HepG2 (cell line): ENCODE results near the gene PSMD1.

Experiments
- ATF3 ChIP-seq: sonication (generic); formaldehyde crosslinking; IDR thresholded peaks from 2 replicates; pipeline ENCODE4 v1.4.0; 2020; ENCODE audit warnings: missing genetic modification reagents
- DPF2 ChIP-seq: sonication (generic); formaldehyde crosslinking; IDR thresholded peaks from 2 replicates; pipeline ENCODE4 v1.4.0; 2020; ENCODE audit warnings: mild to moderate bottlenecking, low read depth, missing genetic modification reagents, borderline replicate concordance
- GTF2F1 ChIP-seq: fragments of 150-350 bp; IDR thresholded peaks from 2 replicates; pipeline ENCODE4 v1.6.1; 2014; ENCODE audit warnings: low read length
- HMG20B ChIP-seq: conservative IDR thresholded peaks from 2 replicates; pipeline ENCODE4 v1.6.1; 2016; ENCODE audit warnings: missing genetic modification reagents, missing compliant biosample characterization
- HNF4G ChIP-seq, 2 experiments: sonication (generic) in 1 of 2; formaldehyde crosslinking in 1 of 2; IDR thresholded peaks; 2 replicates each; pipeline versions ENCODE4 v1.4.0 to v1.6.1; 2011 to 2020; ENCODE audit warnings: borderline replicate concordance in 2 of 2, low read depth in 2 of 2, mild to moderate bottlenecking in 2 of 2, low read length in 1 of 2, missing genetic modification reagents in 1 of 2, moderate library complexity in 1 of 2
- MEIS2 ChIP-seq: sonication (generic); formaldehyde crosslinking; IDR thresholded peaks from 2 replicates; pipeline ENCODE4 v1.9.0; 2021; ENCODE audit warnings: mild to moderate bottlenecking, missing genetic modification reagents
- REST ChIP-seq, 2 experiments: IDR thresholded peaks; 2 replicates each; pipeline ENCODE4 v1.6.1; 2011 to 2012; ENCODE audit warnings: low read length in 2 of 2, borderline replicate concordance in 1 of 2, low read depth in 1 of 2, mild to moderate bottlenecking in 1 of 2, moderate library complexity in 1 of 2
- YY1 ChIP-seq: IDR thresholded peaks from 2 replicates; pipeline ENCODE4 v1.6.1; 2011; ENCODE audit warnings: low read length, low read depth, moderate library complexity, mild to moderate bottlenecking; ENCODE audit not compliant: insufficient read depth, insufficient replicate concordance
- ZBTB46 ChIP-seq: sonication (generic); formaldehyde crosslinking; IDR thresholded peaks from 2 replicates; pipeline ENCODE4 v1.4.0; 2020; ENCODE audit warnings: mild to moderate bottlenecking, missing genetic modification reagents, borderline replicate concordance
- ZNF616 ChIP-seq: sonication (generic); formaldehyde crosslinking; IDR thresholded peaks from 2 replicates; pipeline ENCODE4 v1.5.0; 2020; ENCODE audit warnings: low read depth, mild to moderate bottlenecking, missing genetic modification reagents
- TF ChIP-seq, protein P1 (sequence below): sonication (generic); formaldehyde crosslinking; IDR thresholded peaks from 2 replicates; pipeline ENCODE4 v1.5.0; 2020; ENCODE audit warnings: mild to moderate bottlenecking, missing genetic modification reagents, moderate library complexity

DNA sequence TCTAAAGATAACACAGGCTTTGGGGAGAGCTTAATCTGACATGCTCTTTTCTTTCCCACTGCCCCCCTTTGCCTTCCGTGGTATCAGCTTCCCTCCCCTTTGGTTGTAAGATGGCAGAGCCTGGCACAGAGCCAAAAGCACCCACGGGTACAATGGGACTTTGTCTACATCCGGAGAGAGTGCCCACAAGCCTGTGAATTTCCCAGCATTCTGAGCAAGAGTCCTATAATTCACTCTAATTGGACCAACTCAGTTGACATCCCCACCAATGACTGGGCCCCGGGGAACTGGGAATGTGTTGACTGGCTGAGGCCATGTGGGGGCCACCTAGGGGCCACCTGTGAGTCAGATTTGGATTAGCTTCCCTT, 39.5 kb upstream of the PSMD1 start:
- no peak for TF ChIP-seq GTF2F1
- no peak for TF ChIP-seq DPF2 (CRISPR knock-in tag)
- TF ChIP-seq, protein P1, sequence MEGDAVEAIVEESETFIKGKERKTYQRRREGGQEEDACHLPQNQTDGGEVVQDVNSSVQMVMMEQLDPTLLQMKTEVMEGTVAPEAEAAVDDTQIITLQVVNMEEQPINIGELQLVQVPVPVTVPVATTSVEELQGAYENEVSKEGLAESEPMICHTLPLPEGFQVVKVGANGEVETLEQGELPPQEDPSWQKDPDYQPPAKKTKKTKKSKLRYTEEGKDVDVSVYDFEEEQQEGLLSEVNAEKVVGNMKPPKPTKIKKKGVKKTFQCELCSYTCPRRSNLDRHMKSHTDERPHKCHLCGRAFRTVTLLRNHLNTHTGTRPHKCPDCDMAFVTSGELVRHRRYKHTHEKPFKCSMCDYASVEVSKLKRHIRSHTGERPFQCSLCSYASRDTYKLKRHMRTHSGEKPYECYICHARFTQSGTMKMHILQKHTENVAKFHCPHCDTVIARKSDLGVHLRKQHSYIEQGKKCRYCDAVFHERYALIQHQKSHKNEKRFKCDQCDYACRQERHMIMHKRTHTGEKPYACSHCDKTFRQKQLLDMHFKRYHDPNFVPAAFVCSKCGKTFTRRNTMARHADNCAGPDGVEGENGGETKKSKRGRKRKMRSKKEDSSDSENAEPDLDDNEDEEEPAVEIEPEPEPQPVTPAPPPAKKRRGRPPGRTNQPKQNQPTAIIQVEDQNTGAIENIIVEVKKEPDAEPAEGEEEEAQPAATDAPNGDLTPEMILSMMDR (CRISPR knock-in tag), result no peak
- no peak for TF ChIP-seq HMG20B (CRISPR knock-in tag)
- no peak for TF ChIP-seq ZBTB46 (CRISPR knock-in tag)
- no peak for TF ChIP-seq YY1
- TF ChIP-seq MEIS2 (CRISPR knock-in tag), result no peak
- no peak for TF ChIP-seq HNF4G (IDR thresholded peaks at IDR 0.05; ENCODE audit: borderline replicate concordance, low read depth, low read length)
- no peak for TF ChIP-seq HNF4G (CRISPR knock-in tag; IDR thresholded peaks at IDR 0.05; ENCODE audit: borderline replicate concordance, low read depth)
- TF ChIP-seq REST (IDR thresholded peaks at IDR 0.05; ENCODE audit: borderline replicate concordance in 1 of 2, low read depth in 1 of 2, low read length in 2 of 2), result no peak
- TF ChIP-seq ATF3 (CRISPR knock-in tag), result no peak
- no peak for TF ChIP-seq ZNF616 (CRISPR knock-in tag)
